Measurements from ENCODE around the gene IL1F10.

Gene IL1F10

GRCh38 chr2:113060396-113060795 is 7.4 kb upstream of the IL1F10 start:
- DNase-seq, result no peak

GRCh38 chr2:113060796-113061195 is 7.0 kb upstream of the IL1F10 start:
- DNase-seq, result no peak

GRCh38 chr2:113061241-113061640 is 6.5 kb upstream of the IL1F10 start:
- DNase-seq, result no peak

DNA sequence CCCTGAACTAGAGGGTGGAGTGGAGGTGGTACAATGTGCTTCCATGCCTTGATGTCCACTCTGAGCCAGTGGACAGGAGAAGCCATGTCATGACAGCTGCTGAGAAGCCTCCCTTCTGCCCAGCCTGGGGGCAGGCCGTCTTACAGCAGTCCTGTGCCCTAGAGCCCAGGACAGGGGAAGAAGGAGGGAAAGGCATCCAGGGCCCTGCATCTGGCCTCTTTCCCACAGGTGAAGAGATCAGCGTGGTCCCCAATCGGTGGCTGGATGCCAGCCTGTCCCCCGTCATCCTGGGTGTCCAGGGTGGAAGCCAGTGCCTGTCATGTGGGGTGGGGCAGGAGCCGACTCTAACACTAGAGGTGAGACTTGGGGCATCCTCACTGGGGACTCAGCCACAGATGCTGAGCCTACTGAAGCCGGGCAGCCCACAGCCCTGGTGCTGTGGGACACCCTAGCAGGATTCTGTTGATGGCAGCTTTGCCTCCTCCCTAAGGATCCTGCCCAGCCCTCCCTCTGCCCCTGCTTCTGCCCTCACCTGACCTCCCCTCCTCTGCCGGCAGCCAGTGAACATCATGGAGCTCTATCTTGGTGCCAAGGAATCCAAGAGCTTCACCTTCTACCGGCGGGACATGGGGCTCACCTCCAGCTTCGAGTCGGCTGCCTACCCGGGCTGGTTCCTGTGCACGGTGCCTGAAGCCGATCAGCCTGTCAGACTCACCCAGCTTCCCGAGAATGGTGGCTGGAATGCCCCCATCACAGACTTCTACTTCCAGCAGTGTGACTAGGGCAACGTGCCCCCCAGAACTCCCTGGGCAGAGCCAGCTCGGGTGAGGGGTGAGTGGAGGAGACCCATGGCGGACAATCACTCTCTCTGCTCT is 5.6 kb upstream of the IL1F10 start:
- no peak for DNase-seq

DNA sequence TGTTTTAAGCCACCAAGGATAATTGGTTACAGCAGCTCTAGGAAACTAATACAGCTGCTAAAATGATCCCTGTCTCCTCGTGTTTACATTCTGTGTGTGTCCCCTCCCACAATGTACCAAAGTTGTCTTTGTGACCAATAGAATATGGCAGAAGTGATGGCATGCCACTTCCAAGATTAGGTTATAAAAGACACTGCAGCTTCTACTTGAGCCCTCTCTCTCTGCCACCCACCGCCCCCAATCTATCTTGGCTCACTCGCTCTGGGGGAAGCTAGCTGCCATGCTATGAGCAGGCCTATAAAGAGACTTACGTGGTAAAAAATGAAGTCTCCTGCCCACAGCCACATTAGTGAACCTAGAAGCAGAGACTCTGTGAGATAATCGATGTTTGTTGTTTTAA is 3.5 kb upstream of the IL1F10 start:
- DNase-seq, result no peak

- DNase-seq, result no peak
These were observed 2.9 kb upstream of the IL1F10 start for GRCh38 chr2:113064898-113065297.

- DNase-seq, result no peak
These were observed 479 bp downstream of the IL1F10 start for GRCh38 chr2:113068249-113068648.

GRCh38 chr2:113068706-113069485 is 1.1 kb downstream of the IL1F10 start:
- no peak for DNase-seq

- no peak for DNase-seq
These were observed 2.2 kb downstream of the IL1F10 start for GRCh38 chr2:113069676-113070605.

DNA sequence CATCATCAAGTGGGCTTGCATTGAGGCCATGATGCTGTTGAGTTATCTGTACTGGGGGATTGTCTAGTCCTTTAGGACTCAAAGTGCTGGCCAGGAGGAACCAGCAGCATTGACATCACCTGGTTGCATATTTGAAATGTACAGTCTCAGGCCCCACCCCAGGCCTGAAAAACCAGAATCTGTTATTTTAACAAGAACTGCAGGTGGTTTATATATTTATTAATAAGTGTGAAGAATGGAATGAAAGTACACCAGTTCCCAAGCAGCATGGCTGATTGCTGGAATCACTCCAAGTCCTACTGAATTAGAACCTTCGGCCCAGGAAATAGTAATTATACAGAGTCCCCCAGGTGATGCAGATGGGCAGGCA is 2.8 kb downstream of the IL1F10 start:
- DNase-seq, result no peak

DNA sequence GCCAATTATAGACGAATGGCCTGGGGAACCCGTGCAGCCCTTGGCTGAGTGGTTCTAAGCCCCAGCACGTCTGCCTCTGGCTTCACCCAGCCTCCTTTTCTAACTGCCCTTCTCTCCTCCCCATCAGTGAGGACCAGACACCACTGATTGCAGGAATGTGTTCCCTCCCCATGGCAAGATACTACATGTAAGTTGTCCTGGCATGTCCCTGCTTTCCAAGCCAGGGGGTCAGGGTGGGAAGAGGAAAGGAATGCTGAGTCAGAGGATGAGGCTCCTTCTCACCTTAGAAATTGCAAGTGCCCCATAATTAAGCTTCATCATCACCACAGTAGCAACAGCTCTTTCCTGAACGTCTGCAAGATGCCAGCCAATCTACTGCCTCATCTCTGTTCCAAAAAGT is 4.8 kb downstream of the IL1F10 start:
- DNase-seq, result no peak

DNA sequence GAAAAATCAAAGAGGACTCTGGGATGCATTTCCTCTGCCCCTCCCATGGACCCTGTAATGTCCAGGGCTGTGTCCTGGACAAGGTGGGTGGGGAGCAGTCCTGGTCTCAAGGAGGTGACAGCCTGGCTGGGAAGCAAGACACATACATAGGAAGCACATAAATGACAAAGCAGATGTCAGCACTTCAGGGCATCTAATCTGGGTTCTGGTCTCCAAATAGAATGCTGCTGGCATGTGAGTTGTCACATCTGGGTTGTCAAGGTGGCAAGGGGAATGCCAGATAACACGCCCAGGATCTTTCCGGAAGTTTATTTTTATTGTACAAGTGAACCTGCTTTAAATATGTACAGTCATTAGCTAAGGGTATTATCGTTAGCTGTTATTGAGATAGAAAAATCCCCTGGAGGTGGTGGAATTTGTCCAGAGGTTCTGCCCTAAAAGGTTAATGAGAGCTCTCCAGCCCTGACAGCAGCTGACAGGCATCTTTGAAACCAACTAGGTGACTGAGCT is 5.6 kb downstream of the IL1F10 start:
- DNase-seq, result no peak

GRCh38 chr2:113075030-113075429 is 7.3 kb downstream of the IL1F10 start:
- no peak for DNase-seq

- DNase-seq, result no peak
These were observed 7.8 kb downstream of the IL1F10 start for GRCh38 chr2:113075600-113075999.

- DNase-seq, result no peak
These were observed 9.3 kb downstream of the IL1F10 start for GRCh38 chr2:113076954-113077669.

DNA sequence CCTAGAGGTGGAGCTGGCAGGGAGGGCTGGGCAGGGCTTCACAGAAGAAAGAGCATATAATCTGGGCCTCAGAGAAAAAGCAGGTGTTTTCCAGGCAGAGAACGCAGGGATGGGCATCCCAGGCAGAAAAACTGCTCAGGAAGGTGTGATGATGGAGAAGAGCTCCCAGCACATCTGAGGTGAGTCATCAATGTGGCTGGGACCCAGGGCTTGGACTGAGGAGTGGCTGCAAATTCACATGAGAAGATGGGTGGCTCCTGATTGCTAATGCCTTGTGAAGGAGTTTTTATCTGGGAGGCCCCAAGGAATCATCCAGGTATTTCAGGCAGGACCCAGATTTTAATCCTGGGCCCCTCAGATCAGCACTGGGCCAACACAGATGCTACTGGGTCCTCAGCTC is 10.2 kb downstream of the IL1F10 start:
- no peak for DNase-seq

DNA sequence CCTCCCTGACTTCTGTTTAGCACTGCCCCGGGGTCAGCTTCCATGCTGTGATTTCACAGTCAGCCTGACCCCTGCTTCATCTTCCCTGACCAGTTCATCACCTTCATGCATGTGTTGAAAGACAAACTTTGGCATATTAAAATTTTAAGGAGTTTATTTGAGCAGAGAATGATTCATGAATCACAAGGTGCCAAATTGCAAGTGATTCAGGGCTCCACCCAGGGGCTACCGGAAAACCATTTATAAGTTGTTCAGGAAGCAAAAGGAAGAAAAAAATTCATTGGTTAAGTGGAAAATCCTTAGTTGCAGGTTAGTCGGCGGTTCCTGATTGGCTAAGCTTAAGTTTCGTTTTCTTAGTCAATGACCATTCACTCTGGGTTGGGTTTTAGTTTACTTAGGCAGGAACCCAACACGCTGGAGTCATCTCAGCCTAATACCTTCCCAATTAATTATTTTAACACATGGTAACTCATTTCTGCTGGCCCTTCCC is 10.6 kb downstream of the IL1F10 start:
- DNase-seq, result no peak

DNA sequence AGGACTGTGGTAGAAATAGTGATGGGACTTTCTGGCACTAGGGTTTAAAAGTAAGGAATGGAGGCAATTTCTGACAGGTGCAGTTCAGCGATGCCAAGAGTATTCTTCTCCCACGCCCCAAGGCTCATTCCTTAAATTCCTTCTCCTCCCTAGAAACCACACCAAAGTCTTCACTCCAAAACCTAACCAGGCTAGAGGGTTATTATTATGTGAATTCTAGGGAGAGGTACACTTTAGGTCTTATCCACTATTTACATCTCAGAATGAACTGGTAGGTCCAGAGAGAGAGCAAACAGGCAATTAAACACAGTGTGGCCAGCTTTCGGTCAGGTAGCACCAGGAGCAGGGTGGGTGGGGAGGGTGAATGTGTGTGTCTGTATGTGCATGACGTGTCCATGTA is 11.4 kb downstream of the IL1F10 start:
- DNase-seq, result no peak

DNA sequence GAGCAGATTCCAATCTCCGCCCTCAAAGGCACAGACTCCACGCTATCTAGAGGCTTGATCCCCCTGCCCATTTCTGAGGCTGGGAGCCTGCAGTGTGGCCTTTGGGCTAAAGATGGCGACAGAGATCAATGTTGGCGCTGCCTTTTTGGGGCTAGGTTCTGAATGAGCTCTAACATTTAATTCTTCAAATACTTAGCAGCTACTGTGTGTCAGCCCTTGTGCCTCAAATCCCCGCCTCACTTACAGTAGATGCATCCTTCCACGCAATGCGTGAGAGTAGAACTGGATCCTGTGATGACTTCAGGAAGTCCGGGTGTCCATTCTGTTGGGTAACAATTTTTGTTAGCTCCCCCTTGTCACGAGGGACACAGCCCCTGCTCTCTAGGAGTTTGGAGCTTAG is 12.4 kb downstream of the IL1F10 start:
- DNase-seq, result peak in 3 of 4 experiments; percentile 11 to 28 (median 16)

GRCh38 chr2:113081488-113082210 is 13.9 kb downstream of the IL1F10 start:
- DNase-seq, result no peak

DNA sequence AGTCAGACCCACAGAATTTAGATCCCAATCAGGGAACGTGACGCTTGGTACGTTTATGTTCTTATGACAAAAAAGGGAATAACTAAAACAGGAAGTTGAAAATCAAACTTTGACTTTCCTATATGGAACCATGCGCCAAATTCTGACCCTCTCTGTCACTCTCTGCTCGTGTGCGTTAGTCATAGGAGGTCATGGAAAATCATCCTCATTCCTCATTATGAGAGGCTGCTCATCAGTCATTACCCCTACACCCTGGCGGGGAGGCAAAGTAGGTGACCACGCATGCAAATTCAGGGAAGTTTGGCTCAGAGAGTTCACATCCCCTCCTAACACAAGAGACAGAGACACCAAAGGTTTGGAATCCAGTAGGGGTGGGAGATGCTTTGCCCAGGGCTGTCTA is 15.5 kb downstream of the IL1F10 start:
- no peak for DNase-seq
